ENCODE results near the gene AIPL1. TPM values are rescaled to one million over a fixed set of nuclear protein-coding genes. Genes with fewer than 3 reads are reported as not detected.

Gene AIPL1
- total RNA-seq, 2 donors from 2014 or later = not detected

DNA sequence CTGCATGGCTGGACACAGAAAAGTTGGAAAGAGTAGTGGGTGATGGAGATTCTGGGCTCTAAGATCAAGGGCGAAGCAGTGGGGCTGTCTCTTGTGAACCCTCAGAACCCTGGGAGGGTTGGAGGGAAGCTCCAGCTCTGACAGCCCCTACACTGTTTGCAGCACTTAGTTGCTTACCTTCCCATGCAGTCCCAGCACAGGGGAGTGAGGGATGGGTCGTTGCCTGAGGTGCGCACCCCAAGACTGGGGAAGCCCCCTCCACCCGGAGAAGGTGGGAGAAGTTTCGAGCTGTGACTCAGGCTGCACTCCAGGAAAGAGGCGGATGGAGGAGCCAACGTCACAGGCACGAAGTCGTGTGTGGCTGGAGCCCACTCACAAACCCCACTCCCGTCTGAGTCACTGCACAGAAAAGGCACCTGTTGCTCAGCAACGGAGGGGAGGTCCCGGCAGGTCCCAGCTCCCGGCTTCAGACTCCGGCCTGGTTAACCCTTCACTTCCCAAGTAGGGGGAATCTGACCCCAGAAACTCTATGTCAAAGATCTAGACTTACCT, 60.1 kb downstream of the AIPL1 start:
- Histone ChIP-seq H3K9me3 (peaks cover 0 to 4% of the 10 kb centered on the region in 2 donors), H3K27ac (no peak overlapping the region), H3K27me3 (no peaks in the 10 kb centered on the region), H3K4me3 (no peak overlapping the region), H3K36me3 (no peaks in the 10 kb centered on the region), H3K4me1 (no peaks in the 10 kb centered on the region)
- no peak for DNase-seq (ENCODE audit: low spot score)
- TF ChIP-seq, protein P1, sequence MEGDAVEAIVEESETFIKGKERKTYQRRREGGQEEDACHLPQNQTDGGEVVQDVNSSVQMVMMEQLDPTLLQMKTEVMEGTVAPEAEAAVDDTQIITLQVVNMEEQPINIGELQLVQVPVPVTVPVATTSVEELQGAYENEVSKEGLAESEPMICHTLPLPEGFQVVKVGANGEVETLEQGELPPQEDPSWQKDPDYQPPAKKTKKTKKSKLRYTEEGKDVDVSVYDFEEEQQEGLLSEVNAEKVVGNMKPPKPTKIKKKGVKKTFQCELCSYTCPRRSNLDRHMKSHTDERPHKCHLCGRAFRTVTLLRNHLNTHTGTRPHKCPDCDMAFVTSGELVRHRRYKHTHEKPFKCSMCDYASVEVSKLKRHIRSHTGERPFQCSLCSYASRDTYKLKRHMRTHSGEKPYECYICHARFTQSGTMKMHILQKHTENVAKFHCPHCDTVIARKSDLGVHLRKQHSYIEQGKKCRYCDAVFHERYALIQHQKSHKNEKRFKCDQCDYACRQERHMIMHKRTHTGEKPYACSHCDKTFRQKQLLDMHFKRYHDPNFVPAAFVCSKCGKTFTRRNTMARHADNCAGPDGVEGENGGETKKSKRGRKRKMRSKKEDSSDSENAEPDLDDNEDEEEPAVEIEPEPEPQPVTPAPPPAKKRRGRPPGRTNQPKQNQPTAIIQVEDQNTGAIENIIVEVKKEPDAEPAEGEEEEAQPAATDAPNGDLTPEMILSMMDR (IDR thresholded peaks at IDR 0.05) = no peak

DNA sequence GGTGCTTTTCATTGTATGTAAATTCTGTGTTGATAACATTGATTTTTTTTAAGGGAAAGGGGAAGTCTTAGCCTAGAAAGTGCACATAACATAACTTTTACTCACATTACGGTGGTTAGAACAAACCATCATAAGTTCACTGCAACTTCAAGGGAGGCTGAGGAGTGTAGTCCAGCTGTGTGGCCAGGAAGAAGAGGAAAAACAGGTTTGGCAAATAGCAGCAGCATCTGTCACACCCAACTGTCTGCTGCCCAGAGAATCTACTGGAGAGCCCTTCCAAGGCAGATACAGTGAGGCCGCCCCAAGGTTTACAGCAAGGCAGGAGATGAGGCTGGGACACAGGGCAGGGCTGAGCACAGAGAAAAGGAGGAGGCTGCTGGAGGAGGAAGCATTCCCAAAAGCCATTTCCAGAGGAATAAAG, 60.6 kb downstream of the AIPL1 start:
- no peaks in the 10 kb centered on the region for H3K36me3 ChIP-seq
- TF ChIP-seq, protein P1 (IDR thresholded peaks at IDR 0.05) = no peak
- H3K27ac ChIP-seq = no peak overlapping the region
- H3K27me3 ChIP-seq = no peaks in the 10 kb centered on the region
- DNase-seq (ENCODE audit: low spot score) = no peak
- no peak overlapping the region for H3K4me3 ChIP-seq
- no peaks in the 10 kb centered on the region for H3K4me1 ChIP-seq
- peaks cover 0 to 4% of the 10 kb centered on the region in 2 donors for H3K9me3 ChIP-seq

Other genes with a start within 250 kb of the AIPL1 start
- gene PIMREG, start 9.3 kb upstream of the AIPL1 start, total RNA-seq = under 1 TPM in 1 of 2 donors, not detected in 1; 0.93 TPM
- 1 to 10 TPM in 1 of 2 donors, under 1 TPM in 1; 0.56 to 1.2 TPM for gene PITPNM3, start 121.4 kb upstream of the AIPL1 start, total RNA-seq
- 1 to 10 TPM; 5.3 to 8.4 TPM for gene KIAA0753, start 205.6 kb upstream of the AIPL1 start, total RNA-seq
- gene TXNDC17, start 205.9 kb upstream of the AIPL1 start, total RNA-seq = 100 to 1,000 TPM in 1 of 2 donors, 10 to 100 TPM in 1; 98.0 to 155 TPM
- 1 to 10 TPM; 7.0 to 8.2 TPM for gene MED31, start 216.5 kb upstream of the AIPL1 start, total RNA-seq
- under 1 TPM in 1 of 2 donors, not detected in 1; 0.63 TPM for gene C17orf100, start 216.6 kb upstream of the AIPL1 start, total RNA-seq

All from right atrium auricular region (tissue), 2 donors.